Stimulated activated CD8-positive, alpha-beta memory T cell treated with anti-CD3 and anti-CD28 coated beads, Interleukin-15, amount 100 ng/mL, for 24 hours (primary cell): ENCODE measurements around the gene C1QL1.
"Not testable (repeated sequence)": the region's sequence is repeated elsewhere in the genome, so short reads cannot be mapped to it uniquely, and the experiment has no call there.

ENCODE experiments used
- DNase-seq: peaks from one replicate; pipeline ENCODE4 v3.0.0-alpha.2; 2020; ENCODE audit warnings: low read depth

The C1QL1 gene

GRCh38 chr17:44960691-44961090 is 7.4 kb downstream of the C1QL1 start:
- no peak for DNase-seq

GRCh38 chr17:44959821-44960531 is 8.1 kb downstream of the C1QL1 start:
- DNase-seq, result no peak

GRCh38 chr17:44956998-44957981 is 10.8 kb downstream of the C1QL1 start:
- no peak for DNase-seq

GRCh38 chr17:44955674-44956425 is 12.3 kb downstream of the C1QL1 start:
- no peak for DNase-seq

GRCh38 chr17:44952946-44953475 is 15.1 kb downstream of the C1QL1 start:
- no peak for DNase-seq

GRCh38 chr17:44948315-44948795 is 19.7 kb downstream of the C1QL1 start:
- no peak for DNase-seq

- DNase-seq, result peak; percentile 69
These were observed 20.4 kb downstream of the C1QL1 start, which contains the start of gene KIF18B for GRCh38 chr17:44947461-44948314. Gene KIF18B (minus strand): TSS chr17:44947773. CDS start chr17:44936344, 11,429 bp downstream.

GRCh38 chr17:44945652-44946051 is 22.5 kb downstream of the C1QL1 start:
- not testable (repeated sequence) for DNase-seq

GRCh38 chr17:44942456-44942855 is 25.6 kb downstream of the C1QL1 start:
- DNase-seq, result no peak

GRCh38 chr17:44941712-44942331 is 26.3 kb downstream of the C1QL1 start:
- no peak for DNase-seq

- DNase-seq, result no peak
These were observed 27.3 kb downstream of the C1QL1 start for GRCh38 chr17:44940768-44941167.

GRCh38 chr17:44940317-44940716 is 27.8 kb downstream of the C1QL1 start:
- DNase-seq, result no peak

- DNase-seq, result no peak
These were observed 33.0 kb downstream of the C1QL1 start for GRCh38 chr17:44935116-44935515.

- DNase-seq, result no peak
These were observed 33.4 kb downstream of the C1QL1 start for GRCh38 chr17:44934745-44935105.

GRCh38 chr17:44933824-44934744 is 34.0 kb downstream of the C1QL1 start:
- DNase-seq, result no peak

GRCh38 chr17:44932787-44933097 is 35.4 kb downstream of the C1QL1 start:
- DNase-seq, result no peak

GRCh38 chr17:44932096-44932786 is 35.9 kb downstream of the C1QL1 start:
- DNase-seq, result no peak

- DNase-seq, result no peak
These were observed 36.7 kb downstream of the C1QL1 start for GRCh38 chr17:44931376-44931775.

GRCh38 chr17:44930667-44931066 is 37.4 kb downstream of the C1QL1 start:
- no peak for DNase-seq
